Rectal smooth muscle tissue (tissue), 1 donor: ENCODE measurements around the gene RBAK.

Experiments
- H3K27ac ChIP-seq: one replicate; pipeline ENCODE4 v1.7.0; 2013; ENCODE audit warnings: low read depth, low read length, inconsistent platforms
- H3K27me3 ChIP-seq: one replicate; pipeline ENCODE4 v1.7.0; 2013; ENCODE audit warnings: low read length; ENCODE audit not compliant: control insufficient read depth, insufficient read depth
- H3K36me3 ChIP-seq: one replicate; pipeline ENCODE4 v1.7.0; 2013; ENCODE audit warnings: low read length; ENCODE audit not compliant: control insufficient read depth, insufficient read depth
- H3K4me1 ChIP-seq: one replicate; pipeline ENCODE4 v1.7.0; 2013; ENCODE audit warnings: low read length; ENCODE audit not compliant: control insufficient read depth, insufficient read depth
- H3K4me3 ChIP-seq: one replicate; pipeline ENCODE4 v1.7.0; 2013; ENCODE audit warnings: low read length
- H3K9ac ChIP-seq: one replicate; pipeline ENCODE4 v1.7.0; 2013; ENCODE audit warnings: low read length

RBAK gene

DNA sequence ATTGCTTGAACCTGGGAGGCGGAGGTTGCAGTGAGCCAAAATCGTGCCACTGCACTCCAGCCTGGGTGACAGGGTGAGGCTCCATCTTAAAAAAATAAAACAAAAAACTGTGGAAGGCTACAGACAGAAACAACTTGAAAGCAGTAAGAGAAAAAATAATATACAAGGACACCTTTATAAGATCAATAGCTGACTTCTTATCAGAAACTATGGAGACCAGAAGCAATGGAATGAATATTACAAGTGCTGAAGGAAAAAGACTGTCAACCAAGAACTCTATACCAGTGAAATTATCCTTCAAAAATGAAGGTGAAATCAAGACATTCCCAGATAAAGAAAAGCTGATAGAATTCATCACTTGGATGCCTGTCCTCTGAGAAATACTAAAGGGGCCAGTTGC lies 49.0 kb downstream of the RBAK start:
- Histone ChIP-seq H3K4me3 (no peak overlapping the region), H3K27me3 (no peaks in the 10 kb centered on the region), H3K4me1 (no peaks in the 10 kb centered on the region), H3K36me3 (no peaks in the 10 kb centered on the region), H3K27ac (no peak overlapping the region), H3K9ac (no peak overlapping the region)

DNA sequence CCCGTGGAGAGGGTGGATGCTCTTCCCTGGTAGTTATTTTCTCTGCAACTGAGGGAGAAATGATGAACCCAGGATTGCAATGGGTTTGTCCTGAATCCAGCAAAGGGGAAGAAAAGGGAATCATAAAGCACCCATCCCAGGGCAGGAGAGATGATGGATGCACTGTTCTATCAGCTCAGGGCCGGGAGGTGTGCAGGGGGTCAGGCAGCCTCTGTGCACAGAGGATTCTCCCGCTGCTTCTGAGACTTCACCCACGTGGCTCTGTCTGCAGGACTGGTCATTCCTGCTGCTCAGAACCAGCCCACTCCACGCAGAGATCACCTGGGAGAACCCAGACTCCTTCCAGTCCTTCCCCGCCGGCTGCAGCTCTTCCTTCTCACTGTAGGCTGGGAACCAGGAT lies 70.7 kb downstream of the RBAK start:
- no peak overlapping the region for H3K9ac ChIP-seq
- H3K4me1 ChIP-seq, result no peaks in the 10 kb centered on the region
- no peak overlapping the region for H3K4me3 ChIP-seq
- no peak overlapping the region for H3K27ac ChIP-seq
- no peaks in the 10 kb centered on the region for H3K27me3 ChIP-seq
- no peaks in the 10 kb centered on the region for H3K36me3 ChIP-seq

DNA sequence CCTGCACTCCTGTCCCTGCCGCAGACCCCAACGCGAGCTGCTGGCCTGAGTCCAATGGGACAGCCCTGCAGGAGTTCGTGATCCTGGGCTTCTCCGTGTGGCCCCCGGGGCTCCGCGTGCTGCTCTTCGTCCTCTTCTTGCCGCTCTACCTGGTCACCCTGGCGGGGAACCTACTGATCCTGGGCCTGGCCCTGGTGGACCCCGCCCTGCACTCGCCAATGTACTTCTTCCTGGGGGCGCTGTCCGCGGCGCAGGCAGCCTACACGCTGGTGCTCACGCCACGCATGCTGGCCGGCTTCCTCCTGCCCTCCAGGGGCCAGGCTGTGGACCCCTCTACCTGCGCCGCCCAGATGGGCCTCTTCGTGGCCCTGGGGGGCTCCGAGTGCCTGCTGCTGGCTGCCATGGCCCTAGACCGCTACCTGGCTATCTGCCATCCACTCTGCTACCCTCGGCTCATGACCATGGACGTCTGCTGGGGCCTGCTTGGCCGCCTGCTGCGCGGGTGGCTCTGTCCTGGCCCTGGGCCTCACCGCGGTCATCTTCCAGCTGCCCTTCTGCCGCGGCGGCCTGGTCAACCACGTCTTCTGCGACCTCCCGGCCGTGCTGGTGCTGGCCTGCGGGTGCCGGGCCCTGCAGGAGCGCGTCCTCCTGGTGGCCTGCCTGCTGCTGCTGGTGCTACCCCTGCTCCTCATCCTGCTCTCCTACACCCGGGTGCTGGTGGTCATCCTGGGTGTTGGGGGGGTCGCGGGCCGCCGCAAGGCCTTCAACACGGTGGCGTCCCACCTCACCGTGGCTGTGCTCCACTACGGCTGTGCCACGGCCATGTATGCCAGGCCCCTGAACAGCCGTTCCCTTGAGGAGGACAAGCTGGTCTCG lies 71.7 kb downstream of the RBAK start:
- no peak overlapping the region for H3K9ac ChIP-seq
- no peak overlapping the region for H3K27ac ChIP-seq

More for the DNA sequence above, 71.7 kb downstream of the RBAK start:
- no peaks in the 10 kb centered on the region for H3K4me1 ChIP-seq
- no peaks in the 10 kb centered on the region for H3K36me3 ChIP-seq
- no peaks in the 10 kb centered on the region for H3K27me3 ChIP-seq
- H3K4me3 ChIP-seq, result no peak overlapping the region
